ENCODE measurements around the gene OSBPL8.
A peak's percentile ranks its signal among the peaks of the same experiment; 100 is the strongest.
"Not testable (repeated sequence)": the region's sequence is repeated elsewhere in the genome, so short reads cannot be mapped to it uniquely, and the experiment has no call there.

The OSBPL8 gene

GRCh38 chr12:76410781-76411180 is 148.8 kb downstream of the OSBPL8 start:
- DNase-seq: no peak

GRCh38 chr12:76410371-76410770 is 149.2 kb downstream of the OSBPL8 start:
- no peak for DNase-seq

- no peak for DNase-seq
Observed at GRCh38 chr12:76409074-76409473, 150.5 kb downstream of the OSBPL8 start.

- DNase-seq: no peak
Observed at GRCh38 chr12:76407710-76408109, 151.9 kb downstream of the OSBPL8 start.

- DNase-seq: no peak
Observed at GRCh38 chr12:76402259-76402658, 157.3 kb downstream of the OSBPL8 start.

- DNase-seq: no peak
Observed at GRCh38 chr12:76400136-76400535, 159.4 kb downstream of the OSBPL8 start.

GRCh38 chr12:76399040-76399439 is 160.5 kb downstream of the OSBPL8 start:
- DNase-seq: no peak

GRCh38 chr12:76398106-76398505 is 161.5 kb downstream of the OSBPL8 start:
- DNase-seq: no peak

GRCh38 chr12:76391461-76391860 is 168.1 kb downstream of the OSBPL8 start:
- no peak for DNase-seq

GRCh38 chr12:76387614-76388013 is 172.0 kb downstream of the OSBPL8 start:
- no peak for DNase-seq

GRCh38 chr12:76384560-76384959 is 175.0 kb downstream of the OSBPL8 start:
- DNase-seq: no peak

- no peak for DNase-seq
Observed at GRCh38 chr12:76383988-76384387, 175.6 kb downstream of the OSBPL8 start.

GRCh38 chr12:76379261-76379660 is 180.3 kb downstream of the OSBPL8 start:
- DNase-seq: no peak

GRCh38 chr12:76376876-76377275 is 182.7 kb downstream of the OSBPL8 start:
- not testable (repeated sequence) for DNase-seq

GRCh38 chr12:76375939-76376338 is 183.6 kb downstream of the OSBPL8 start:
- no peak for DNase-seq

- no peak for DNase-seq
Observed at GRCh38 chr12:76375470-76375869, 184.1 kb downstream of the OSBPL8 start.

- DNase-seq: no peak
Observed at GRCh38 chr12:76374386-76375020, 185.1 kb downstream of the OSBPL8 start.

- no peak for DNase-seq
Observed at GRCh38 chr12:76368230-76368629, 191.3 kb downstream of the OSBPL8 start.

GRCh38 chr12:76366163-76366562 is 193.4 kb downstream of the OSBPL8 start:
- DNase-seq: no peak

- DNase-seq: not testable (repeated sequence)
Observed at GRCh38 chr12:76364131-76364530, 195.4 kb downstream of the OSBPL8 start.

GRCh38 chr12:76360316-76360715 is 199.3 kb downstream of the OSBPL8 start:
- no peak for DNase-seq

GRCh38 chr12:76356071-76356470 is 203.5 kb downstream of the OSBPL8 start:
- DNase-seq: no peak

- peak; percentile 77 to 80 for DNase-seq
Observed at GRCh38 chr12:76348079-76348901, 211.3 kb downstream of the OSBPL8 start, which contains the start of gene BBS10. Gene BBS10 (minus strand): TSS chr12:76348415. CDS start chr12:76348358, 57 bp downstream.

- DNase-seq: no peak
Observed at GRCh38 chr12:76346798-76347420, 212.7 kb downstream of the OSBPL8 start.

All from activated CD4-positive, alpha-beta T cell treated with anti-CD3 and anti-CD28 coated beads, Interleukin-2, amount 50 U/mL, for 4 hours (primary cell).